HepG2 (cell line): Measurements from ENCODE around the gene FXN. TPM values are rescaled to one million over a fixed set of nuclear protein-coding genes. Genes with fewer than 3 reads are reported as not detected.

Experiments
- CBX5 ChIP-seq: sonication (generic); formaldehyde crosslinking; IDR thresholded peaks from 2 replicates; pipeline ENCODE4 v1.4.0; 2020; ENCODE audit warnings: missing genetic modification reagents, borderline replicate concordance
- KDM6A ChIP-seq: IDR thresholded peaks from 2 replicates; pipeline ENCODE4 v1.6.1; 2016; ENCODE audit warnings: low read depth
- KMT2A ChIP-seq: sonication (generic); formaldehyde crosslinking; IDR thresholded peaks from 2 replicates; pipeline ENCODE4 v1.4.0; 2020; ENCODE audit warnings: missing genetic modification reagents
- MATR3 ChIP-seq: sonication (generic); formaldehyde crosslinking; IDR thresholded peaks from 2 replicates; pipeline ENCODE4 v1.4.0; 2020; ENCODE audit warnings: missing genetic modification reagents
- MED1 ChIP-seq: sonication (generic); formaldehyde crosslinking; IDR thresholded peaks from 2 replicates; pipeline ENCODE4 v1.4.0; 2020; ENCODE audit warnings: missing genetic modification reagents
- RAD51 ChIP-seq: fragments of 450-650 bp; IDR thresholded peaks from 2 replicates; pipeline ENCODE4 v1.6.1; 2016; ENCODE audit warnings: borderline replicate concordance
- TBL1XR1 ChIP-seq: fragments of 150-350 bp; IDR thresholded peaks from 2 replicates; pipeline ENCODE4 v1.6.1; 2014; ENCODE audit warnings: borderline replicate concordance, low read length; ENCODE audit not compliant: partially characterized antibody
- YEATS2 ChIP-seq: sonication (generic); formaldehyde crosslinking; IDR thresholded peaks from 2 replicates; pipeline ENCODE4 v1.4.0; 2020; ENCODE audit warnings: missing genetic modification reagents, borderline replicate concordance
- ZFP82 ChIP-seq: sonication (generic); formaldehyde crosslinking; IDR thresholded peaks from 2 replicates; pipeline ENCODE4 v1.5.1; 2020; ENCODE audit warnings: mild to moderate bottlenecking, missing genetic modification reagents, borderline replicate concordance
- ZNF138 ChIP-seq: sonication (generic); formaldehyde crosslinking; IDR thresholded peaks from 2 replicates; pipeline ENCODE4 v1.5.0; 2020; ENCODE audit warnings: mild to moderate bottlenecking, low read depth, missing genetic modification reagents
- polyA plus RNA-seq, 8 experiments: library from polyadenylated mRNA; depleted of rRNA in 3 of 8; stranded (reverse) in 7 of 8; unstranded in 1 of 8; fragments of >200 nt; fragmentation: Illumina TruSeq in 4 of 8; extraction: Trizol in 4 of 8; gene quantifications; 2 replicates each; pipeline versions ENCODE4 v1.2.1 to v1.2.3, GENCODE V29; 2011 to 2016; ENCODE audit warnings: low read depth in 4 of 8, missing spikeins in 1 of 8, mixed read lengths in 1 of 8; ENCODE audit not compliant: insufficient read depth in 1 of 8
- total RNA-seq, 5 experiments: library from RNA; depleted of rRNA; stranded (reverse); fragments of >200 nt; fragmentation: Illumina TruSeq; extraction: Trizol; gene quantifications; 2 replicates each; pipeline ENCODE4 v1.2.3, GENCODE V29; 2016; ENCODE audit warnings: low read depth in 1 of 5
- TF ChIP-seq, protein P1 (sequence below): sonication (generic); formaldehyde crosslinking; IDR thresholded peaks from 2 replicates; pipeline ENCODE4 v1.4.0; 2020; ENCODE audit warnings: missing genetic modification reagents
- TF ChIP-seq, protein P2 (sequence below): IDR thresholded peaks from 2 replicates; pipeline ENCODE4 v1.6.1; 2012; ENCODE audit warnings: low read length, improper control_type of control experiment
- TF ChIP-seq, protein P3 (sequence below): sonication (generic); formaldehyde crosslinking; IDR thresholded peaks from 2 replicates; pipeline ENCODE4 v1.4.0; 2020; ENCODE audit warnings: mild to moderate bottlenecking, missing genetic modification reagents

The FXN gene
- total and polyA plus RNA-seq, 2 of the 13 experiments (the other 11 are each of a cell fraction or from before 2014, with no cell fraction given): 24.1 to 26.0 TPM

DNA sequence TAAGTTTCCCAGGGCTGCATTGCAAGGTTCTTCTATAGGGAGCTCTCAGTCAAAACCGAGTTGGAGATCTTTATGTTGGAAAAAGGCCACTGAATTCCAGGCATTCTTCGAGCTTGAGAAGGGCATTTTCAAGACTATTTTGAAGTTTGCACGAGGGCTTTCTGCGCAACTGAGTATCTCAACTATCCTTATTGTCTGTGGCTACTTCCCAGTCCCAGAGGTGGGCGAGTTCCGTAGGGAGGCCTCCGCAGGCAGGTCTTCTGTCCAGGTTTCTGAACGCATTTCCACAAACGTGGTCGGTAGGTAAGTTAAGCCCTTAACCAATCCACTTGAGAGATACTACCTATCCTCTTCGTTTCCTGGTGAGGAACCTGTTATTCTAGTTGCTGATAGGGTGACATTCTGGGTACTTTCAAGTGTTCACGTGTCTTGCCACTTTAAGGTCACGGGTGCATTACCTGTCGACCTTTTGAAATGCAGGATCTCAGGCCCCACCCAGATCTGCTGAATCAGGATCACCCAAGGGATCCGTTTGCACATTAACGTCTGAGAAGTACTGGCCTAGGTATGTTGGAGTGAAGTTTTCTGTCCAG, 87.1 kb downstream of the FXN start (continued):
- TF ChIP-seq CBX5: no peak
- TF ChIP-seq TBL1XR1: no peak
- TF ChIP-seq MED1: peak; percentile 54; the same call in 1 of the 2 replicates
- TF ChIP-seq RAD51: no peak
- TF ChIP-seq YEATS2 (CRISPR knock-in tag): no peak
- TF ChIP-seq, protein P1, sequence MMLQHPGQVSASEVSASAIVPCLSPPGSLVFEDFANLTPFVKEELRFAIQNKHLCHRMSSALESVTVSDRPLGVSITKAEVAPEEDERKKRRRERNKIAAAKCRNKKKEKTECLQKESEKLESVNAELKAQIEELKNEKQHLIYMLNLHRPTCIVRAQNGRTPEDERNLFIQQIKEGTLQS (CRISPR knock-in tag): no peak
- TF ChIP-seq KMT2A: no peak
- TF ChIP-seq, protein P2, sequence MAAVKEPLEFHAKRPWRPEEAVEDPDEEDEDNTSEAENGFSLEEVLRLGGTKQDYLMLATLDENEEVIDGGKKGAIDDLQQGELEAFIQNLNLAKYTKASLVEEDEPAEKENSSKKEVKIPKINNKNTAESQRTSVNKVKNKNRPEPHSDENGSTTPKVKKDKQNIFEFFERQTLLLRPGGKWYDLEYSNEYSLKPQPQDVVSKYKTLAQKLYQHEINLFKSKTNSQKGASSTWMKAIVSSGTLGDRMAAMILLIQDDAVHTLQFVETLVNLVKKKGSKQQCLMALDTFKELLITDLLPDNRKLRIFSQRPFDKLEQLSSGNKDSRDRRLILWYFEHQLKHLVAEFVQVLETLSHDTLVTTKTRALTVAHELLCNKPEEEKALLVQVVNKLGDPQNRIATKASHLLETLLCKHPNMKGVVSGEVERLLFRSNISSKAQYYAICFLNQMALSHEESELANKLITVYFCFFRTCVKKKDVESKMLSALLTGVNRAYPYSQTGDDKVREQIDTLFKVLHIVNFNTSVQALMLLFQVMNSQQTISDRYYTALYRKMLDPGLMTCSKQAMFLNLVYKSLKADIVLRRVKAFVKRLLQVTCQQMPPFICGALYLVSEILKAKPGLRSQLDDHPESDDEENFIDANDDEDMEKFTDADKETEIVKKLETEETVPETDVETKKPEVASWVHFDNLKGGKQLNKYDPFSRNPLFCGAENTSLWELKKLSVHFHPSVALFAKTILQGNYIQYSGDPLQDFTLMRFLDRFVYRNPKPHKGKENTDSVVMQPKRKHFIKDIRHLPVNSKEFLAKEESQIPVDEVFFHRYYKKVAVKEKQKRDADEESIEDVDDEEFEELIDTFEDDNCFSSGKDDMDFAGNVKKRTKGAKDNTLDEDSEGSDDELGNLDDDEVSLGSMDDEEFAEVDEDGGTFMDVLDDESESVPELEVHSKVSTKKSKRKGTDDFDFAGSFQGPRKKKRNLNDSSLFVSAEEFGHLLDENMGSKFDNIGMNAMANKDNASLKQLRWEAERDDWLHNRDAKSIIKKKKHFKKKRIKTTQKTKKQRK: no peak
- no peak for TF ChIP-seq ZFP82 (CRISPR knock-in tag)
- TF ChIP-seq KDM6A (CRISPR knock-in tag): no peak
- TF ChIP-seq ZNF138 (CRISPR knock-in tag): no peak
- TF ChIP-seq MATR3 (CRISPR knock-in tag): no peak
- TF ChIP-seq, protein P3, sequence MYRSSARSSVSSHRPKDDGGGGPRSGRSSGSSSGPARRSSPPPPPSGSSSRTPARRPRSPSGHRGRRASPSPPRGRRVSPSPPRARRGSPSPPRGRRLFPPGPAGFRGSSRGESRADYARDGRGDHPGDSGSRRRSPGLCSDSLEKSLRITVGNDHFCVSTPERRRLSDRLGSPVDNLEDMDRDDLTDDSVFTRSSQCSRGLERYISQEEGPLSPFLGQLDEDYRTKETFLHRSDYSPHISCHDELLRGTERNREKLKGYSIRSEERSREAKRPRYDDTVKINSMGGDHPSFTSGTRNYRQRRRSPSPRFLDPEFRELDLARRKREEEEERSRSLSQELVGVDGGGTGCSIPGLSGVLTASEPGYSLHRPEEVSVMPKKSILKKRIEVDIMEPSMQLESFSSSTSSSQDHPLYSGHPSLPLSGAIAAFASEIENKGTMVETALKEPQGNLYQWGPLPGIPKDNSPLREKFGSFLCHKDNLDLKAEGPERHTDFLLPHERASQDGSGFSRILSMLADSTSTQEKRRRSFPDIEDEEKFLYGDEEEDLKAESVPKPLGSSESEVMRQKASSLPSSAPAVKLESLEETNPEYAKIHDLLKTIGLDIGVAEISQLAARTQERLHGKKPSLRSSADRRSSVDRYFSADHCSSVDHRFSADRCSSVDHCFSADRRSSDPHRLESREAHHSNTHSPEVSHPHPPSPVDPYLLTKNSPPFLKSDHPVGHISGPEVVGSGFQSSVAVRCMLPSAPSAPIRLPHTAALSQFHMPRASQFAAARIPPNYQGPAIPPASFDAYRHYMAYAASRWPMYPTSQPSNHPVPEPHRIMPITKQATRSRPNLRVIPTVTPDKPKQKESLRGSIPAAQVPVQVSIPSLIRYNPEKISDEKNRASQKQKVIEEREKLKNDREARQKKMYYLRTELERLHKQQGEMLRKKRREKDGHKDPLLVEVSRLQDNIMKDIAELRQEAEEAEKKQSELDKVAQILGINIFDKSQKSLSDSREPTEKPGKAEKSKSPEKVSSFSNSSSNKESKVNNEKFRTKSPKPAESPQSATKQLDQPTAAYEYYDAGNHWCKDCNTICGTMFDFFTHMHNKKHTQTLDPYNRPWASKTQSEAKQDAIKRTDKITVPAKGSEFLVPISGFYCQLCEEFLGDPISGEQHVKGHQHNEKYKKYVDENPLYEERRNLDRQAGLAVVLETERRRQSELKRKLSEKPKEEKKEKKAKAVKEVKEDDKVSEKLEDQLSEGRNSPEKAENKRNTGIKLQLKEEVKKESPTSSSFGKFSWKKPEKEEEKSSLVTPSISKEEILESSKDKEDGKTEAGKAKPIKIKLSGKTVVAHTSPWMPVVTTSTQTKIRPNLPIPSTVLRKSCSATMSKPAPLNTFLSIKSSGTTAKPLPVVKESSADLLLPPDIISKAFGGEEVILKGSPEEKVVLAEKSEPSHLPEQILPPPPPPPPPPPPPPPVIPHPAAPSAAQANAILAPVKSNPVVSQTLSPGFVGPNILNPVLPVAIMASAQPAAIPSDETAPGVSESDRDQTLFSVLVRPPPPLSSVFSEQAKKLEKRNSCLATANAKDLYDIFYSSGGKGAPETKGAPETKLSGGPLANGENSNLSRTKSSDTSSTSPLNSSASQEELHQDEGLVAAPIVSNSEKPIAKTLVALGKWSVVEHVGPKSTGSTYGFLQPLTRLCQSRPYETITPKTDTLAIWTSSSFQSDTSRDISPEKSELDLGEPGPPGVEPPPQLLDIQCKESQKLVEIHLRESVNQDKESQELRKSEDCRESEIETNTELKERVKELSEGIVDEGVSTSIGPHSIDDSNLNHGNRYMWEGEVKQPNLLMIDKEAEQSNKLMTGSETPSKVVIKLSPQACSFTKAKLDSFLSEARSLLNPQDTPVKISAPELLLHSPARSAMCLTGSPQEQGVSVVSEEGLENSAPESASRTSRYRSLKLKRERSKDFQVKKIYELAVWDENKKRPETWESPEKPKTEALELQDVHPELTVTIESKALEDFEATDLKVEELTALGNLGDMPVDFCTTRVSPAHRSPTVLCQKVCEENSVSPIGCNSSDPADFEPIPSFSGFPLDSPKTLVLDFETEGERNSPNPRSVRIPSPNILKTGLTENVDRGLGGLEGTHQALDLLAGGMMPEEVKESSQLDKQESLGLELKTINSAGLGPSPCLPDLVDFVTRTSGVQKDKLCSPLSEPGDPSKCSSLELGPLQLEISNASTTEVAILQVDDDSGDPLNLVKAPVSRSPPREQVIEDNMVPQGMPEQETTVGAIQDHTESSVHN: no peak
